HG03039 (cell line): ENCODE data around the gene ZNF599.

Source experiments
- ATAC-seq: cut with Tn5 transposase; IDR thresholded peaks from one replicate; pipeline ENCODE4 v1.9.1; 2021; ENCODE audit warnings: mild to moderate bottlenecking, moderate library complexity; ENCODE audit not compliant: unreplicated experiment

ZNF599 gene

DNA sequence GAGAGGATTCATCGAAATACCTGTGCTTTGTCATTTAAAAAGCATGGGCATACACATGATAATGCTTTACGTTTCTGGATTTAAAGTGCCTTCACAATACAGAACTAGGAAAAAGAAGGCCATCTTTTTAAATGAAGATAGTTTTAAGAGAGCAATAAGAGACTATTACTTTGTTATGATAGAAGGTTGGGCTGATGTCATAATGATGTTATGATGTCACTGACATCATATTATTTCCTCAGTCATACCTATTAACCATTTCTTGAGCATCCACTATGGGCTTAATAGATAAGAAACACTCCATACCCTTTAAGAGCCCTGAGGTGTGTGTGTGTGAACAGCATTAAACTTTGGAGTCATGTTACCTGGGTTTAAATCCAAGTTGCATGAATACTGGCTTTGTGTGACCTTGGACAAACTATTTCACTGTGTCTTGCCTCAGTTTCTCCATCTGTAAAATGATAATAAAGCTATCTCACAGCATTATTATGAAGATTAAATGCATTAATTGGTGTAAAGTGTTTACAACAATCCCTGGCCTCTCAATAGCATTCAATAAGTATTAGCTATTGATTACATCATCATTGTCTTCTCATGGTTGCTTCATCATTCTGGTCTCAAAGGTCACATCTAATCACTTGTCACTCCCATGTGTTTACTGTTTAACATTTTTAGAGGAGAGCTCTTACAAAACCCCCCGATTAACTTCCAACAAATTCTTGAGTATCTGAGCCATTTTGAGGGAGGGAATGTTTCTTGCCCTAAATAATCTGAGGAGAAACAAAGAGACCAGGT, 27.9 kb downstream of the ZNF599 start:
- no peak for ATAC-seq

DNA sequence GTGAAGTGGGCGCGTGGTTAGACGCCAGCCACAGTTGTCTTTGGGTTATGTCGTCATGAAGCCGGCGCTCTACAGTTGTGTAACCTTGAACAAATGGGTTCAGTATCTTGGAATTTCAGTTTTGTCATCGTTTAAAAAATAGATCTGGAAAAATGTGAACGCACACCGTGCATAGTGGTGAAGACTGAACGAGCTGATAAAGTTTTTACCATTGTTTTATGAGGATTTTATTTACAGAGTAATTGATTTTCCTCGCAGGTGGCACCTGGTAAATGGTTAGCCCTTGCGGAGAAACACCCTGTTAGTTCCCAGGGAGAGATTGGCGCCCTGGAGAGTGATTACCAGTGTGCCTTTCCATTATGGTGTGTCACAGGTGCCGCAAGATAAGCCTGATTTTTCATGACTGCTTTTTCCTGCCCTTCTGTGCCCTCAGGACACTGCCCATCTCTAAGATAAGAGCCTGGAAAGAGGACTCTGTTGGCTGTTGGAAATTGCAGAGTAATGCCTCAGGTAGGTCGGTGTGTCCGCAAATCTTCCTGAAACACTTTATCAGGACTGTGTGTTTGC, 38.4 kb downstream of the ZNF599 start:
- ATAC-seq: no peak

DNA sequence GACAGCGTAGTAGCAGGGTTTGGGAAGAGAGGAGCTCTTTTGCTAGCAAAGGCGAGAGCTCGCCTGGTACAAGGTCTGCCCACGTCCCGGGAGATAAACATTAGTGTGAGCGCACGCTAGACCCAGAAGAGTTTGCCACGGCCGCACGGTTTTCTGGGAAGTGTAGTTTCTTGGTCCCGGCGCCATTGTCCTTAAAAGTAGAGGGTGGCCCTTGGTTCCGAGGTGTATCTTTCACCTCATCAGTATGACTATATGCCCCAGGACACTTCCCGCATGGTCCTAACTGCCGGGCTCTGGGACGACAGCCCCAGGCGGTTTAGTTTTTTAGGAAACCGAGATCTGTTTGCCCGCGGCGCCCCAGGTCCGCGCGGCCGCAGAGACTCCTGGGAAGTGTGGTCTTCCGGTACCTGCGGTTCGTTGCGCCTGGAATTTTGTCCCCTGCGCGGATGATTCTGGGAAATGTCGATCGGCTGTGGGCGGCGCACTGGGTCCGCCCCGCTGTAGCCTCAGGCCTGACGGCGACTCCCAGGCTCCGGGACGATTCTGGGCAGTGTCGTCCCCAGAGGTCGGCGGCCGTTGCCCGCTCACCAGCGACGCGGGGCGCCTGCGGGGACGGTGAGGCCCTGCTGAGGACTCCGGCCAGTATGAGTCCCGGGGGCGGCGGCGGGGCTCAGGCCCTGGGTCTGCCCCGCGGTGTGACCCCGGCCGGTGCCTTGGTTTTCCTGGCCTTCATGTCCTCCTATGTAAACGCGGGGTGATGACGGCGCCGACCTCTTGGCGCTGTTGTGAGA, 39.1 kb downstream of the ZNF599 start, which contains the start of gene ZNF181:
ZNF181 (plus strand) TSS at position 498 of the 791 bp plus-strand sequence. CDS start 795 bp downstream, outside the sequence.
- ATAC-seq: peak; percentile 75

DNA sequence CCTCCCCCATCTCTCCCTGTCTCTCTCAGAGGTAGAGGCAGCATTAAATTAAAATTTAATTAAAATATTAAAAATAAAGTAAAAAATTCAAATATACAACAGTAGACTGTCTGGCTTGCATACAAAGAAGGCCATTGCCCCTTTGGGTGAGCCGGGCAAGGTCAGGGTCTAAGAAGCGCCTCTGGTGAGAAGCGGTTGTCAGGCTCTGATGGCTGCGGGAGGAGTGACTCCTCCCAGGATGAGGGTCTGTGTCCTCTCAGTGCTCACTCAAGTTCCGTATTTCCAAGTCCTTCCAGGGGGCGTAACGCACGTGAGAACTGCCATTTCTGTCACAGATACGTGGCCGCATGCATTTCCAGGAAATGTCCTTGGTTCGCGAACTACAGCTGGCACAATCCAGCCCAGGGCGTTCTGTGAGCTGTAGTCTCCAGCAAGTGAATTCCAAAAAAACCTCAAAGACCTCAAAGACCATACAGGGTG, 39.7 kb downstream of the ZNF599 start:
- peak; percentile 17 for ATAC-seq

DNA sequence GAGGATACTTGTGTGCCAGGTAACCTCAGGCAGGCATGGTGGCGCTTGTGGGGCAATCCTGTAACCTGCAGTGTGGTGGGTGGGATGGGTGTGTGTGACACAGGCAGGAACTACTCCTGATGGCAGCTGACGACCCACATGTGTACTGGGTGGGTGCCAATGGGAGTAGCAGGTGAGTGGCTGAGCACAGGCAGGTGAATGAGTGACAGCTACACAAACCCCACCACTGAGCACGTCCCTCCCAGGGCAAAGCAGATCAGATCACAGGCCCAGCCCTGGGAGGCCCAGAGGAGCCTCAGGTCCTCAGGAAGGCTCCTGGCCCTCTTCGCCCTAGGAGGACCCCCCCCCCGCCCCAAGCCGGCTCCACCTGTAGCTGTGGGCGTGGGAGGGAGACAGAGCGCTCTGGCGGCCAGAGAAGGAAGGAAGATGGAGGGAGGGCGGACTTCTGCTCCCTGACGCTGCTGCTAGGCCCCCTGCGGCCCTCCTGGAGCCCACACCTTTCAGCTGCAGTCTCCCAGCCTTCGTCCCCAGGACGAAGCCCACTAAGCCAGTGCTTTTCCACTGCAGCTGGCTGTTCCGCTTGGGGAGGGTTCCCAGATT, 40.3 kb downstream of the ZNF599 start:
- ATAC-seq: no peak

DNA sequence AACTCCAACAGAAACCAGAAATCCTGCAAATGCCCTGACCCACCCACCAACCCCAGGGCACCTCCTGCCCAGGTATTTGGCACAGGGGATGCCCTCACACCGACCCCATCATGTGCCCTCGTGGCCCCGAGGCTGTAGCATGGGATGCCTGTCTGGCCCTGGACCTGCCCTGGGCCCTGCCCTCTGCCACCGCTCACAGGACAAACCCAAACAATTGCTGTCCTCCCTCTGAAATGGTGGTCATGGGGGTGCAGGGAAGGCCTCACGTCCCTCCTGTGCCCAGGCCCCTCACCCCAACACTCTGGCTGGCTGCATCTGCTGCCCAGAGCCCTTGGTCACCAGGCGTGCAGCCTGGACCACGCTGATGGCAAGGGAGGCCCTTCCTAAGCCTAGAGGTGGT, 41.1 kb downstream of the ZNF599 start:
- ATAC-seq: no peak

DNA sequence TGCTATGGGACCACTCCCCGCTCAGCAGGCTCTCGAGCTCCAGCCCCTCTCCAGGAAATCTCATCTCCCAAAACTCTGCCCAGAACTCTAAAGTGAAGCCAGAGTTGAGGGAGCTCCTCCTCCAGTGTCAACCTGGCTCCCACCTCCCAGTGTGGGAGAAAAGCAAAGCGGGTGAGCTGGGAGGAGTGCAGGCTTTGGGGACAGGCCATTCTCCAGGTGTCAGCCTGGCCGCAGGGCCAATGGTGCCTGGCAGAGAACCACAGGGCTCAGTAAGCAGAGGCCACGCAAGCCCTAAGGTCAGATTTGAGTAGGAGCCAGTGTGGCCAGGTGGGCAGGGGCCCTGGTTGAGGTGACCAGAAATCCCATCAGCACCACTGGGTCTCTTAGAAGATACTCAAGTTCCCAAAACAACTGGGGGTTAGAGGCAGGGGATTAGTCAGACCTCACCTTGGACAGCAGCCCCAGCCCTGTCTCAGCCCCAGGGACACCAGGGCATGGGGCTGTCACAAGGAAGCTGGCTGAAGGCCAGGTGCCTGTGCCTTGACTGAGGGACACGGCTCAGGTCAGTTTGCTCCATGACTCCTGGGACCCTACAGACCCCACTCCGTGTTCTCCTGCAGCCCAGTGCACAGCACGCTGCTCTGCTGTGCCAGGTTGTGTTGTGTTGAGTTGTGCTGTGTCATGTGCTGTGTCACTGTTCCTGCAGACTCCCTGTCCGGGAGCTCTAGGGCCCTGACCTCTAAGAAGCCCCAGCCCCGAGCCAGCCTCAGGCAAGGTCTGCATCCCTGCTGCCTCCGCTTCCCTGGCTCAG, 41.8 kb downstream of the ZNF599 start:
- ATAC-seq: no peak

DNA sequence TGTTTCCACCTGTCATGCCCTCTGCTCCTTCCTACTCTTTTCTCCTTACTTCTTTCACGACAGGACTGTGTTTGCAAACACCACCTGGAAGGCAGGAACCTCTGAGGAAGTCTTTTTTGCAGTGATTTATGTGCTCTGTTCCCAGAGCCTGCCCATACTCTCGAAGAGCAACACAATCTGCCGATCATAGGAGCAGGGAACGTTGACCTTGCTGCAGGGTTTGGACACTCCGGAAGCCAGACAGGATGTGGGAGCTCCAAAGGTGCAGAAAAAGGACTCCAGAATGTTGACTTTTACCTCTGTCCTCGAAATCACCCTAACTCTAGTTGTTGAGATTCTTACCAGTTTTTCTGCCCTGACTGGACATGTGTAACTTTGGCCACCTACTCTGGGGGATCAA, 47.6 kb downstream of the ZNF599 start:
- no peak for ATAC-seq

DNA sequence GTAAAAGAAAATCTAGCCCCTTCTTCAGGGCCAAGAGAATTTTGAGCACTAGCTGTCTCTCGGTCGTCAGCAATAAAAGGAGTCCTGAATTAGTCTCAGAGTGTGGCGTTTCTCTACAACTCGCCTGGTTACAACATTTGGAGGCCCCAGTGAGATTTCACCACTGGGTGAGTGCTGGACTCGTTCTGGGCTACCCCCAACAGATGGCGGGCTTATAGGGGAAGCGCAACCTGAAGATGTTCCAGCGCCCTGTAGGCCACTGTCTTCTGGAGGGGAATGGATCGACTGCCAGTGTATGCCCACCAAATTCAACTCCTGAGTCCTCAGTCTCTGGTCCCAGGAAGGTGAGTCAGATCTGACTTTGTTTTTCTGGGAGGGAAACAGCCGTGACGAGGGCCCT, 50.7 kb downstream of the ZNF599 start:
- no peak for ATAC-seq

DNA sequence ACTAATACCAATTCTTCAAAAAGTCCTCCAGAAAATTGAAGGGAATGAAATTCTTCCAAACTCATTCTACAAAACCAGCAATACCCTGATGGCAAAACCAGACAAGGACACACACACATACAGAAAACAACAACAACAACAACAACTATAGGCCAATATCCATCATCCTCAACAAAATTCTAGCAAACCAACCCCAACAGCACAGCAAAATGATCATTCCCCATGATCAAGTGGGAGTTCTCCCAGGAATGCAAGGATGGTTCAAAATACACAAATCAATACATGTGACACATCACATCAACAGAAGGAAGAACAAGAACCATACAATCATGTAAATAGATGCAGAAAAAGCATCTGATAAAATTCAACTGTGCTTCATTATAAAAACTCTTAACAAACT, 57.7 kb downstream of the ZNF599 start:
- ATAC-seq: no peak

DNA sequence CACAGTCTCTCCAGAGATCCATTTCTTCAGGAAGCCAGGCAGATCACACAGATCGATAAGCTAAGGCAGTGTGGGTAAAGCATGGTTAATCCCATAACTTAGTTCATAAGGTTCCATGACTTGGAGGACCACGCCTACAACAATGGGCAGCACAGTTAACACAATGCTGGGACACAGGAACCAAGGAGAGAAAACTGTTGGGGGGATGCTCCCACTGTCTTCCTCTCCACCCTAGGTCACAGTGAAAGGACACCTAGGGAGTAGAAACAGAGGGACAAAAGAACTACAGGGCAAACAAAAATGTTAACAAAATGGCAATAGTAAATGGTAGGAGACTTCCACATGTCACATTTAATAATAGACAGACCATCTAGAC, 59.8 kb downstream of the ZNF599 start:
- ATAC-seq: no peak

DNA sequence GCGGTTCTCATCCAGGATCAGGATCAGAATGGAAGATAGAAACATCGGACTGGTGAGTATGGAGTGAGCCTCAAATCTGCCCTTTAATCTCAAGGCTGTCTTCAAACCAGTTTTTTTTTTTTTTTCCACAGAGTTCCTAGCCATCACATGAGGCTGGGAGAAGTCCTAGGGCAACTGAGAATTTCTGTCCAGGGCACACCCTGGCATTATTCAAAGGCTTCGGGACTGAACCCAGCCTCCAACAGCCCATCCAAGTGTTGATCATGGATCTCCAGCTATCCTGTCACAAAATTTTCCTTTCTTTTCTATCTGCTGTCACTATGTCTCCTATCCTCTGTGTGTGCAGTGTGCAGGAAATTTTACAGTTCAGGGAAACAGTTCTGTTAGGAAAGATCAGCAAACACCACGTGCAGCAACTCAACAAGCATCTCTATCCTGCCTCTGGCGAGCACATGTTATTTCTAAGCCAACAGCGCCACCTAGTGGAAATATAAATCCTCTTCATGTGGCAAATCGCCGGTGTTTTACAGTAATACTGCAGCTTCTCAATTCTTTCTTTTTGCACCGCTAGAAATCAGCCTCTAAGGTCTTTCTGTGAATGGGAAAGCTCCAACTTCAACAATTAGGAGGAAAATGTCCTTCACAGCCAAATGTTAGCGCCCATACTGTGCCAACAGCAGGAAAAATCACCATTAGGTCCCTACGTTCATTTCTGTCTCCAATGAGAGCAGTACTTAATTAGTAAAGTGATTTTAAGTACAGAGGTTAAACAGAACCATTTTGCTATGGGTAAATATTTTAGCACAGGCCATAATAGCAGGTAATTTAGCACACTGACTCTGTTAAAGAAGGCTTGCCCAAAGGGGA, 60.4 kb downstream of the ZNF599 start:
- ATAC-seq: no peak

DNA sequence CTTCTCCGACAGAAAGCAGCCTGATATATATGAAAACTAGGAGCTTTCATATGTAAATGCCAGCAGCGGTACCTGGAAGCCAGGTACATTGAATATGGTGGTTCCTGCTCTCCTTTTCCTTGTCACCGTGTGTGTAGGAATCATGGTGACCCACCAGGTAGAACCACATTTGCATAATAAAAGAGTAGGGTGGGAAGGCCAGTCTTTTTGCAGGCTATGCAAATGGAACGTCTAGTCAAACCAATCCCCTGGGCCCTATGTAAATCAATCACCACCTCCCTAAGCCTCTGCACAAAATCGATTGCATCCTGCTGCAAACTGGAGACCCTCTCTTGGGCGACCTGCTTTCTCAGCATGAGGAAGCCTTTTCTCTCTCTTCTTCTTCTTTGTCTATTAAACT, 61.1 kb downstream of the ZNF599 start:
- no peak for ATAC-seq
